ENCODE results near the gene XCL1. TPM values are rescaled to one million over a fixed set of nuclear protein-coding genes. Genes with fewer than 3 reads are reported as not detected.

Gene XCL1
- total and polyA plus RNA-seq, 3 donors from 2014 or later = 0.51 TPM; not detected in 2

GRCh38 chr1:168609741-168610510, 33.5 kb downstream of the XCL1 start:
- H3K27me3 ChIP-seq = no peaks in the 10 kb centered on the region
- TF ChIP-seq POLR2A (IDR thresholded peaks at IDR 0.05) = no peak
- TF ChIP-seq, protein P1, sequence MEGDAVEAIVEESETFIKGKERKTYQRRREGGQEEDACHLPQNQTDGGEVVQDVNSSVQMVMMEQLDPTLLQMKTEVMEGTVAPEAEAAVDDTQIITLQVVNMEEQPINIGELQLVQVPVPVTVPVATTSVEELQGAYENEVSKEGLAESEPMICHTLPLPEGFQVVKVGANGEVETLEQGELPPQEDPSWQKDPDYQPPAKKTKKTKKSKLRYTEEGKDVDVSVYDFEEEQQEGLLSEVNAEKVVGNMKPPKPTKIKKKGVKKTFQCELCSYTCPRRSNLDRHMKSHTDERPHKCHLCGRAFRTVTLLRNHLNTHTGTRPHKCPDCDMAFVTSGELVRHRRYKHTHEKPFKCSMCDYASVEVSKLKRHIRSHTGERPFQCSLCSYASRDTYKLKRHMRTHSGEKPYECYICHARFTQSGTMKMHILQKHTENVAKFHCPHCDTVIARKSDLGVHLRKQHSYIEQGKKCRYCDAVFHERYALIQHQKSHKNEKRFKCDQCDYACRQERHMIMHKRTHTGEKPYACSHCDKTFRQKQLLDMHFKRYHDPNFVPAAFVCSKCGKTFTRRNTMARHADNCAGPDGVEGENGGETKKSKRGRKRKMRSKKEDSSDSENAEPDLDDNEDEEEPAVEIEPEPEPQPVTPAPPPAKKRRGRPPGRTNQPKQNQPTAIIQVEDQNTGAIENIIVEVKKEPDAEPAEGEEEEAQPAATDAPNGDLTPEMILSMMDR (IDR thresholded peaks at IDR 0.05) = no peak
- H3K27ac ChIP-seq = no peak overlapping the region
- H3K4me3 ChIP-seq = peak overlapping the region in 1 of 2 donors; percentile 35
- H3K9me3 ChIP-seq = no peaks in the 10 kb centered on the region
- no peaks in the 10 kb centered on the region for H3K36me3 ChIP-seq (ENCODE audit: low read depth, missing control alignments)
- intact Hi-C loops (cut with DNase I; ENCODE audit: low total_unique reads) = loop anchor here (5.0 kb wide), 1 partner anchor 742 kb away; no protein-coding TSS in a partner anchor
- WGBS, 2 donors = 30 to 37% methylated on average over 10 of the region's 10 CpGs
- peaks cover 26% of the 10 kb centered on the region for H3K4me1 ChIP-seq
- no peak for DNase-seq

DNA sequence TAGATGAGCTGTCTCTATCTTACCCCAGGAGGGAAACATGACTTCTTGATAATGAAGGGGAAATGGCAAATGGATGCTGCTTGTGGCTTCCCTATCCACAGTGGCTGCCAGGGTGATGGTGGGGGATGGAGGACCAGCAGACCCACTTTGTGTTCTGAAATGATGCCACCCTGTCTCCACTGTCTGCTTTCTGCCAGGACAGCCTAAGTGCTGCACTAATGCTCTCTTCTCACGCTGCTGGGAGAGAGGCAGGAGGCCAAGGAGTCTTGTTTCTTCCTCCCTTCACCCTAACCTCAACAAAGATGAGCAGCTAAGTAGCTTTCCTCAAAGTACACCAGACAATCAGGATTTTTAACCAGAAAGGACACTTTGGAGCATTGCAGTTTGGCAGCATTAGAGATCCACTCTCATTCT, 36.6 kb downstream of the XCL1 start:
- peaks cover 26% of the 10 kb centered on the region for H3K4me1 ChIP-seq
- DNase-seq = no peak
- intact Hi-C loops (cut with DNase I; ENCODE audit: low total_unique reads) = loop anchor here (5.0 kb wide), 1 partner anchor 739 kb away; no protein-coding TSS in a partner anchor
- WGBS, 2 donors = 48% methylated on average over 1 of the region's 1 CpG; no CpG with 5 or more reads in 1 of the 2 donors
- no peaks in the 10 kb centered on the region for H3K9me3 ChIP-seq
- H3K27me3 ChIP-seq = no peaks in the 10 kb centered on the region
- H3K27ac ChIP-seq = no peak overlapping the region
- H3K4me3 ChIP-seq = no peak overlapping the region
- no peaks in the 10 kb centered on the region for H3K36me3 ChIP-seq (ENCODE audit: low read depth, missing control alignments)
- TF ChIP-seq, protein P1 (IDR thresholded peaks at IDR 0.05) = no peak
- no peak for TF ChIP-seq POLR2A (IDR thresholded peaks at IDR 0.05)

DNA sequence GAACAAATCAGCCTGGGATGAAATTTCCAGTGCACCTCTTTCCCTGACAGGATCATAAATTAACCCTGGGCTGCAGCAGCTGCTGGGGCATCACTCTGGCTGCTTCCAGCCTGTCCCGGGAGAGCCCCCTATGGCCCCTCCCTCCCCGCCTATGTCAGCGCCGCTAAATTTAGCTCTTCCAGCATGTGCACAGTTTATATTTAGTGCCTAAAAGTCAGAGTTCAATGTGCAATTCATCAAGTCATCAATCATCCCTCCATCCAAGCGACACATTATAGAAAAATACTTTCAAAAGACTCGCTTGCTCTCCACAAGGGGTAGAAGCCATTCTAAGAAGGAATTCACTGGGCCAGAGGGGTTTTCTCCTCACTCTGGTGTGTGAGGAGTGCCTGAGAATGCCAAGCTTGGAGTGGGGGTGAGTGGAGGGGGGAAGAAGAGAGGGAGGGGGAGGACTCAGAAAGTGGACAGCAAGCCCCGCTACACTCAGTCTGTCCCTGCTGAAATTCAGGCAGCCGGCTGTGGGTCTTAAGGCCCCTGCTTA, 37.4 kb downstream of the XCL1 start:
- H3K4me3 ChIP-seq = no peak overlapping the region
- peaks cover 26% of the 10 kb centered on the region for H3K4me1 ChIP-seq
- no peak overlapping the region for H3K27ac ChIP-seq
- TF ChIP-seq POLR2A (IDR thresholded peaks at IDR 0.05) = no peak
- no peaks in the 10 kb centered on the region for H3K36me3 ChIP-seq (ENCODE audit: low read depth, missing control alignments)
- no peaks in the 10 kb centered on the region for H3K27me3 ChIP-seq
- 19 to 32% methylated on average over 8 of the region's 8 CpGs for WGBS, 2 donors
- intact Hi-C loops (cut with DNase I; ENCODE audit: low total_unique reads) = loop anchor here (5.0 kb wide), 1 partner anchor 739 kb away; no protein-coding TSS in a partner anchor
- no peak for DNase-seq
- no peaks in the 10 kb centered on the region for H3K9me3 ChIP-seq

DNA sequence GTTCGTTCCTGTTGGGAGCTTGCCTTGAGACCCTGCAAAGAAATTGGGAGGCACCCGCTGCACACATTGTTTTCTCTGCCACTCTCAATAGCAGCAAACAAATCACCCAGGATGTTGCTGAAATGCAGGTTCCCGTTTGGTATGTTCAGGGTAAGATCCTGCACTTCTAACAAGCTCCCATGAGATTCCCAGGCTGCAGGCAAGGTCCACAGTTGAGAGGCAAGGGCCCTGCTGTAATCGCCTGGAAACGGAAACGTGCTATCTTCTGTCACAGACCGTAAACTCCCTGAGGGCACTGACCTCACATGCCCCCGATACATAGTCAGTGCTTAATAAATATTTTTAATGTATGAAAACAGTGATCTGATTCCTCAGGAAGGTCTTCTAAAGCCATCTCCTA, 37.8 kb downstream of the XCL1 start:
- TF ChIP-seq POLR2A (IDR thresholded peaks at IDR 0.05) = no peak
- TF ChIP-seq, protein P1 (IDR thresholded peaks at IDR 0.05) = no peak
- DNase-seq = no peak
- Histone ChIP-seq H3K27me3 (no peaks in the 10 kb centered on the region), H3K36me3 (ENCODE audit: low read depth, missing control alignments) (no peaks in the 10 kb centered on the region), H3K9me3 (no peaks in the 10 kb centered on the region), H3K27ac (no peak overlapping the region), H3K4me1 (peaks cover 22% of the 10 kb centered on the region), H3K4me3 (no peak overlapping the region)
- 28 to 42% methylated on average over 7 to 8 of the region's 8 CpGs for WGBS, 2 donors
- intact Hi-C loops (cut with DNase I; ENCODE audit: low total_unique reads) = loop anchor here (5.0 kb wide), 1 partner anchor 738 kb away; no protein-coding TSS in a partner anchor

GRCh38 chr1:168615965-168616364, 39.6 kb downstream of the XCL1 start:
- peaks cover 15% of the 10 kb centered on the region for H3K4me1 ChIP-seq
- no peak overlapping the region for H3K4me3 ChIP-seq
- no peak for TF ChIP-seq POLR2A (IDR thresholded peaks at IDR 0.05)
- TF ChIP-seq, protein P1 (IDR thresholded peaks at IDR 0.05) = no peak
- no peaks in the 10 kb centered on the region for H3K27me3 ChIP-seq
- no peak for DNase-seq
- H3K9me3 ChIP-seq = no peaks in the 10 kb centered on the region
- WGBS, 2 donors = 74 to 87% methylated on average over 2 of the region's 2 CpGs
- H3K36me3 ChIP-seq (ENCODE audit: low read depth, missing control alignments) = no peaks in the 10 kb centered on the region
- intact Hi-C loops (cut with DNase I; ENCODE audit: low total_unique reads) = no loop called here
- no peak overlapping the region for H3K27ac ChIP-seq

Measured in testis (tissue), 3 donors.